Stimulated activated CD4-positive, alpha-beta T cell treated with anti-CD3 and anti-CD28 coated beads, Interleukin-2, amount 100 ng/mL, for 4 hours (primary cell): ENCODE data around the gene FOXP1.

ENCODE experiments used
- DNase-seq: peaks from one replicate; pipeline ENCODE4 v3.0.0-alpha.2; 2020; ENCODE audit warnings: low read depth

FOXP1 gene

GRCh38 chr3:71005702-71006321 lies 577.7 kb downstream of the FOXP1 start:
- DNase-seq = no peak

GRCh38 chr3:71003511-71003910 lies 580.0 kb downstream of the FOXP1 start:
- no peak for DNase-seq

DNA sequence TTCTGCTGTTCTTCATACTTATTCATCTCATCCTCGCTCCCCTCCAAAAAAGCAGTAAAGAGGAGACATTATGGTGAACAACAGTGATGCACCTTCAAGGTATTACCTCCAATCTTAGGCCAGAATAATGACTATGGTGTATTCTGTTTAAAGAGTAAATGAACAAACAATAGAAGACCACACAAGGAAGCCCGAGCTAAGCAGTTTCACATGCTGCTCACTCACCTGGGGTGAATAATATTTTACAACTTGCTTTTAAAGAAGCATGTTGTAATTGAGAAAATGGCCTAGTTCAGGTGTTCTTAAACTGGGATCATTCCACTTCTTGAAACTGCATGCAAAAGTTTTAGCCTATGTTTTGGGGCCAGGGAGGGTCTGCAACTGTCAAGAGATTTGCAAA lies 581.2 kb downstream of the FOXP1 start:
- no peak for DNase-seq

DNA sequence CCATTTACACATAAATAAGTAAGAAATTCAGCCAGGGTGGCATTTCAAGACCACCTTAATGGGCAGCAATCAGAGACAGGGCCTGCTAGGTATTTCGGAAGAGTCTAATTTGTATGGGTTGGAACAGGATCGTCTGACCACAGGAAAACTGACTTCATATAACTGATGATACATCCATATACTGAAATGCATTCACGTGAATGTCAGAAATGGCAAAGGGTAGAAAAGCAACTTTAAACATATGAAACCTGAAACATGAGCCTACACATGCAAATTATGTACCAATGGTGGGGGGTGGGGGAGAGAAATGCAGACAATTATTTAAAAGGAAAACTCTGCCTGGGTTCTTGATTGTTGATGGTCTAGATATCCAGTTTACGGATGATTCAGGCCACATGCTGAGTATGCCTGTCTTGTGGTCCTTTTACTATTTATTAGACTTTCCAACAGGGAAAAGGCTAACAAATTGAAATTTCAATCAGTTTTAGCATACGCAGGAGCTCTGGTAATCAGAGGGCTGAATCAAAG lies 582.2 kb downstream of the FOXP1 start:
- DNase-seq = no peak

- DNase-seq = no peak
Observed at GRCh38 chr3:71000483-71000882, 583.0 kb downstream of the FOXP1 start.

DNA sequence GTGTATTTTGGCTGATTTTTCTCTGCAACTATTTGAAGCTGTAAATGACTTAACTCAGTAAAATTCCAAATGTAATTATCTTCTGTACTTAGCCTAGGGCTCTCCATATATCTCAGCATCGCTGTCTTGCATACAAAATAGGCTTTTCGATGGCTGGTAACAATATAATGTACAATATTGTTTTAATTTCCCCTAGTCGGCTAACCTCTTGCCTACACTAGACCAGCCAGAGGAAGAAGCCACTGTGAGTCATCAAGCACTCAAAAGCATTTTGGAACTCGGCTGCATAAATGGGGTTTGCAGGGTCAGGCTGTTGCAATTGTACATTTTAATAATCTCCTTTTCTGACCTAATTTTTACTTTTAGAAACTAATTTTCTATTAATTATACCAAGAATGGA lies 583.8 kb downstream of the FOXP1 start:
- no peak for DNase-seq

DNA sequence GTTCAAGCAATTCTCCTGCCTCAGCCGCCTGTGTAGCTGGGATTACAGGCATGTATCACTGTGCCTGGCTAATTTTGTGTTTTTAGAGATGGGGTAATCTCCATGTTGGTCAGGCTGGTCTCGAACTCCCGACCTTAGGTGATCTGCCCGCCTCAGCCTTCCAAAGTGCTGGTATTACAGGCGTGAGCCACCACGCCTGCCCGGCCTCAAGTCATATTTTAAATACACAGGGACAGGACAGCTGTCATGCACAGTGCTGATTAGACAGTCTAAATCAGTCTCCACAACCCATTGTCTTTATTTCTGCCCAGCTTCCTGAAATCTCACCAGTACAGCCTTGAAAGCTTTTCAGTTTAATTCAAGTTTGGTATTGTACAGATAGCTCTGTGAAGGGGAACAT lies 587.4 kb downstream of the FOXP1 start:
- DNase-seq = no peak

DNA sequence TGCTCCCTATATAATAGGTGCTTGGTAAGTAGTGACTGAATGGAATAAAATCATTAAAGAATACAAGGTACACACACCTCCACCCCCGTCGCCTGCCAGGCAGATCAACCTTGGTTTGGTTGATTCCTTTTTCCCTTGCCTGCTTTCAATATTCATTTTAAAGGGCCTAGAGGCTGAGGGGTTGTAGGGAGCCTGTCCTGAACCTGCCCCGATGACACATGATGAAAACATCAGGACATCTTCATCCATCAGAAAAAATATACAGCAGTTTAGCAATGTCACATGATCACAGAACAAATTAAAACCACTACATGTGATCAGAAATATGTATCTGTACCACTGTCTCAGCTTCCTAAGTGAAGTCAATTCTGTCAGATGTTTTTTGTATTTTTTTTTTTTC lies 588.9 kb downstream of the FOXP1 start:
- DNase-seq = no peak

DNA sequence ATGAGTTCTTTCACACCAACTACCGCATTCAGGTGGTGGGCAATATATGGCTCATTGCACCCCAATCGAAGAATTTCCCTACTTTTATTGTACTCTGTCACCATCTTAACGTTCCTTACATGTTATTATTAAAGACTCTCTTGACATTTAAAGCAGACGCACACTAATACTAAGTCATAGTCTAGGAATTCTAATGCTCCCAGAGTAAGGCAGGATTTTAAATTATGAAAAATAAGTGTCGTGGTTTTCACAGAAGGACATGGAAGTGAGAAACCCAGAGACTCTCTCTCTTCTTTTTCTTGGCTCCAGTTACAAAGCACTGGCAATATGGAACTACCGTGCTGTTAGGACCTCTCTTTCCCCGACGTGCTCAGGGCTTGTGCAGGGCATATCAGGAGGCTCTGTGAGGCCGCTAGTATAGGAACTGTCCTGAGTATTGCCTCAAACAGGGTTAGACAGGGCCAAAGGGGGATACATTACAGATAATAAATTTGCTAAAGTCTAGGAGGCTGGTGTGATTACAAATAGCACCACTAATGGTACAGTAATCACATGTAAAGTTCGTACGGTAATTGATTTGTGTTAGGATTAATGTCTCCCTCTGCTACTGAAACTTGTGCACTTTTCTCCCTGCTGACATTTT lies 590.8 kb downstream of the FOXP1 start:
- DNase-seq = no peak

DNA sequence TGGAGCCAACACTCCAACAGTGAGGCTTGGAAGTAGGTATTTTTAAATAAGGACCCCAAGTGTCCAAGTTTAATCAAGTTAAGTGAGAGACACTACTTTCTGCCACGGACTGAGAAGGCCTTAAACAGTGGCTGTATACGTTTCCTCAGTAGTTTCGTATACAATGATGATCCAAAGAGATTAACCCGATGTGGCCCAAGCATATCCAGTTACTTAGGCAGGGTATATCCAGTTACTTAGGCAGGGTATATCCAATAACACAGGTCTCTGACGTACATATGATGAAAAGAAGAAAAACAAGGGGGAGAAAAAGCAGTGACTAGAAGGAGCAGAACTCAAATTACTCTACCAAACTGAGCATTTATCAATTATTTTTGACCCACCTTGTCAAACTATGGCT lies 591.4 kb downstream of the FOXP1 start:
- no peak for DNase-seq

DNA sequence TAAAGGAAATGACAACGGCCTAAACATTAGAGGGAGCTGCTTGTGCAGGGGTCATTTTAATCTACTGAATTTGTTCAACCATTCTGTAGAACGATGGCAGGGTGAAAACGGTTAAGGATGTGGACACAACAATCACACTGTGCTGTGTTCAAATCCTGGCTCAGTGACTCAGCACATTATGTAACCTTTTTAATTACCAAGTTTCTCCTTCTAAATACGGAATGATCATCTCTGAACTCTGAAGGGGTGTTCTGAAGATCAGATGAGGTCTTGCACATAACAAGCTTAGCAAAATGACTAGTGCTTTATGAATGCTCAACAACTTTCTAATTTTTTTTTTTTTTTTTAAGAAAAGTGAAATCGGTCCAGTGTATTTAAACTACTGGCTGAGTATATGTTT lies 592.8 kb downstream of the FOXP1 start:
- no peak for DNase-seq

DNA sequence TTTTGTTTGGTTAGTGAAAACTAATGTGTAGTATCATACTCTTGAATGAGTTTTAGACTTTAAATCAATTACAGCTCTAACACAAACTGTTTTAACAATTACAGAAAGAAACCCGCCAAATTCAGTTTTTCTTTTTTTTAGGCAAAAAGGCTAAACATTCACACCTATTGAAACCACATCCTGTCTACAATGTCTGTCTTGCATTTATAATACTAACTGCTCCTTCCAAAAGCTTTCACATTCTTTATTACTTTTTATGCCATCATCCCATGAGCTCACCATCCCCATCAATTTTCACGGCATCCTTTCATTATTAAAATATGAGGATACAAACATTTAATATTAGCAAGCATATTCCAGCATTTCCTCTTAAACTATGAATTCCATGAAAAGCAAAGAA lies 593.3 kb downstream of the FOXP1 start:
- no peak for DNase-seq

DNA sequence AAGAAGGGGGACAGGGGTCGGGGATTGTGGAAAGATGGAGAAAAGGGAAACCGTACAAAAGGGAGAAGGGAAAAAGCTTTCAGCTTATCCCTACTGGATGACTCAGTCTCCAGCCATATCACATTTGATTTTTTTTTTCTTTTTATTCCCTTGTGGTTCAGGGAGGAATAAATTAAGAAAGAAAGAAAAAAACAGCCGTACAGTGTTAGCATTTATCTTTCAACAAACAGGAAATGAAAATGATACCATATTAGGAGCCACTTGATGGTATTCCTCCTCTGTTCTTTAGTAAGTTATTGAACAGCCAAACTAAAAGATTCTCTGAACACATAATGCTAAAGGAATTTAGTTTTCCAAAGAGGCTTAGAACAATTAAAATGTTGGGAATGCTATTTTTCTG lies 594.4 kb downstream of the FOXP1 start:
- no peak for DNase-seq

DNA sequence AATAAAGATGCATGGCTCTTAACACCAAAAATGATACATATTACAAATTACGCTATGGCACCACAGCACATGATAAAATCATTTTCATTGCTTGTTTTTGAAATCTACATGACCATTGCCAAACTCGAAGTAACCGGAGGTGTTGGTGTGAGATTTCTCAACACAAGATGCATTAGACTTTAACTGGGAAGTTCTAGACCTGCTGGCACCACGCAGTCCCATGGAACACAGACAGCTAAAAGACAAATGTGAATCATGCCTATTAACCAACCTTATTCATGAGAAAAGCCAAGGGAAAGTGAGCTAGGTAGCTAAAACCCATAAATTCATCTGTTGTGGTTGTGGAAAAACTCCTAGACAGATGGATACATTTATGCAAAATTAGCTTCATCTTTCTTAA lies 595.4 kb downstream of the FOXP1 start:
- no peak for DNase-seq

DNA sequence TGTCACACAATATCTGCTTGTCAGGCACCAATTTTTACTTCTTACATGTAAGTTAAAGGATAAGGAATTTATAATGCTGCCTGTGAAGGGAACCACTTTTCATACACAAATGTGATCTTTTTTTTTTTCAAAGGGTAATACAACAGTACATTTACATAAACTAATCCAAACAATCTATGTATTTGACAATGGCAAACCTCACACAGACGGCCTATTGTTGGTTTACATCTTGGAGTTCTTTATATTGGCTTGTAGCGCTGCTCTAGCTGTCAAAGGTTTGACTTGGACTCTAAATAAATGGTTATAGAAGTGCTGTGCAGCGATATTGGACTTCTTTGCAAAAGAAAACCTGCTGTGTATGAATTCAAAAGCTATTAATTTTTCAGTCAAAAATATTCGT lies 598.0 kb downstream of the FOXP1 start:
- DNase-seq = no peak

- no peak for DNase-seq
Observed at GRCh38 chr3:70984776-70985482, 598.6 kb downstream of the FOXP1 start.

DNA sequence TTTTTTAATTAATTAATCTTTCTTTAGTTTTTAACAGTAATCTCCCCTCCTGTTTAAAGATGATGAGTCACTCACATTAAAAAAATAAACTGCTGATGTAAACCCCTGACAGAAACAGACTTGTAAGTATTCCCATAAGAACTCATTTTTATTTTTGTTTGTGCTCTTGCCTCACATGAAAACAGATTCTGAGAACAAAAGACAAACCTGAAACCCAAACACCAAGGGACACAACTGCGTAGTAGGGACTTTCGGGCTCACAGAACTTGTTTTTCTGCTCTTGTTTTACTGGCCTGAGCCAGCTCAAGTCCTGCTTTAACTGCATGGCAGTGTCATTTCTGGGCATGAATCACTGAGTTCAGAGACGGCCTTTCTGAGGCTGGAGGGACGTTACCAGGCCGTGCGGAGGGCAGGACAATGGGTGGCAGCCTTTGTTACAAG lies 600.8 kb downstream of the FOXP1 start:
- DNase-seq = no peak

DNA sequence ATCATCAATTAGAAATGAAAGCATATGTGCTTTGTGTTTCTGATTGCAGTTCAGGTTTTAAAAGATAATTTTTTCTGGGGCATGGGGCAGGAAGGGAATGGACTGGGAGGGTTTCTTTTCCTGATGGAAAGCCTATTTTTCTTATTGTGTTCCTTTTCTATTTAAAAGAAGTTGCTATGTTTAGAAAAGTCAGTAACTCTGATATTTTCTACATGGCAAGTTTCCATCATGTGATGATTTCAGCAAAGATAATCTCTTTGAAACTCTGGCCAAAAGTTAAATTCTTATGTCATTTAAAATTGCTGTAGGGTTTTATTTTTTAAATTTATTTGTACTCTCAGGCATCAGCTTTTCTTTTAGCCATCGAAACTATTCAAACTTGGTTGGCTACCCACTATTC lies 601.2 kb downstream of the FOXP1 start:
- no peak for DNase-seq

GRCh38 chr3:70981231-70981880 lies 602.2 kb downstream of the FOXP1 start:
- DNase-seq = no peak

- DNase-seq = no peak
Observed at GRCh38 chr3:70980646-70981170, 602.8 kb downstream of the FOXP1 start.

DNA sequence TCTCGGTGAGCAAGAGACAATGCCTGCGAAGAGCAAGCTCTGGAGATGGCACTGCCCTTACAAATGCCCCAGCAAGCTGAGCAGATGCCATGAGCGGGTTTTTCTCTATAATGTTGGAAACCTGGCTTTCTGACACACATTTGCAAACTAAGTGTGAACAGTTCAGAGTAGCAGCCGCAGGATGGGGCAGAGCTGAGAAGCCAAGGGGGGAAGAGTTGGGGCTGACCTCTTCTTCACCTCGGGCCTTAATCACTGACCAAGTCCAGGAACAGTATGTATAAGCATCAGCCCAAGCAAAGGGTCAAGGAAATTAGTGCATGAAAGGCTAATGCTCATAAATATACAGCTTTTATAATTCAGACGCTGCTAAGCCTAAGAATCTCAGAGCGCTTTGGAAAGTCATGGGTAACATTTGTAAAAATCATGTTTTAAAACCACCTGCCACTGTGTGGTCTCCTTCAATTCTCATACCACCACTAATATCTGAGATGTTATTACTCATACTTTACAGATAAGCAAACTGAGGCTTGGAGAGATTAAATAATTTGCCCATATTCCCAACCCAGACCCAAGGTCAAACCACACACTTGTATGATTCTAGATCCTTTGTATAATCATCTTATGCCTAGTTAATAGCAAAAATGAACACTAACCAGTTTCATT lies 603.4 kb downstream of the FOXP1 start:
- no peak for DNase-seq

DNA sequence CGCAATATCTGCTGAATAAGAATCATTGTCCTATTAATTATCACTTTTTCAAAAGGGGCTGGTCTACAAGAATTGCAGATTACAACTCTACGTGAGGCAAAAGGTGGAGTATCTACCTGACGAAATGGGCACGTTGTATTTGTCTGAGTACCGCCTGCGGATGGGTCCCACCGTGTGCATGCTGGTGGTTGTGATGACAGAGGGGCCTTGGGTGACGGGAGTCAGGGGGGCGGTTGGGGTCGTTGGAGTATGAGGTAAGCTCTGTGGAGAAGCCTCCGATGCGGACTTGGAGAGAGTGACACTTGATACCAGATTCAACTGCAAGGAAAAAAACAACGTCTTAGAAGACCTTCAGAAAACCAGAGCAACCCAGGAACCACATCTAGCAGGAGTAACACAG lies 605.8 kb downstream of the FOXP1 start:
- DNase-seq = no peak
